Sigmoid colon (tissue), 7 donors: ENCODE measurements around the gene PLEKHG5. TPM values are rescaled to one million over a fixed set of nuclear protein-coding genes. Genes with fewer than 3 reads are reported as not detected.

Source experiments
- DNase-seq: peaks from one replicate; pipeline ENCODE4 v3.0.0-alpha.2; 2019
- H3K27ac ChIP-seq, 4 donors: fragments of 200-600 bp; sonication (generic); one replicate each; pipeline ENCODE4 v1.5.1; 2016 to 2019; ENCODE audit warnings: mild to moderate bottlenecking in 1 of 4
- H3K27me3 ChIP-seq, 3 donors: fragments of 200-600 bp; sonication (generic); one replicate each; pipeline ENCODE4 v1.5.1; 2019; ENCODE audit warnings: mild to moderate bottlenecking in 1 of 3
- H3K36me3 ChIP-seq, 4 donors: fragments of 200-600 bp; sonication (generic); one replicate each; pipeline ENCODE4 v1.5.1; 2016 to 2019
- H3K4me1 ChIP-seq, 4 donors: fragments of 200-600 bp; sonication (generic); one replicate each; pipeline ENCODE4 v1.5.1; 2017 to 2019
- H3K4me3 ChIP-seq, 4 donors: fragments of 200-600 bp; sonication (generic); one replicate each; pipeline ENCODE4 v1.5.1; 2017 to 2019; ENCODE audit warnings: mild to moderate bottlenecking in 2 of 4, moderate library complexity in 1 of 4
- H3K9me3 ChIP-seq, 4 donors: fragments of 200-600 bp in 3 of 4; sonication (generic) in 3 of 4; one replicate each; pipeline versions ENCODE4 v1.5.1 to v1.6.1; 2013 to 2019
- EP300 ChIP-seq, 4 donors: sonication (generic); formaldehyde crosslinking; IDR thresholded peaks; one replicate each; pipeline ENCODE4 v1.6.1; 2017; ENCODE audit warnings: antibody characterized with exemption in 4 of 4
- POLR2A ChIP-seq, 2 donors: fragments of 450-650 bp; IDR thresholded peaks; one replicate each; pipeline ENCODE4 v1.6.1; 2016; ENCODE audit warnings: antibody characterized with exemption in 2 of 2, mild to moderate bottlenecking in 2 of 2, moderate library complexity in 2 of 2
- POLR2AphosphoS5 ChIP-seq, 4 donors: sonication (generic); formaldehyde crosslinking; IDR thresholded peaks; one replicate each; pipeline ENCODE4 v1.6.1; 2017; ENCODE audit warnings: antibody characterized with exemption in 4 of 4
- WGBS, 2 donors: extraction: QIAGEN DNeasy Blood & Tissue Kit; methylation state at CpG; one replicate each; pipeline ENCODE4 v1.1.7; 2013; 5-methylcytosine and 5-hydroxymethylcytosine counted together
- intact Hi-C: fragments of 100-400 bp; cut with DNase I; formaldehyde crosslinking; loops from one replicate; pipeline ENCODE4 v1.15.1; 2023
- polyA plus RNA-seq, 3 donors: library from polyadenylated mRNA; stranded (reverse); fragments of 200-250 nt; gene quantifications; one replicate each; pipeline ENCODE4 v1.2.3, GENCODE V29; 2013
- total RNA-seq, 4 donors: library from RNA; depleted of rRNA; stranded (reverse); fragments of >200 nt; gene quantifications; one replicate each; pipeline ENCODE4 v1.1.0, GENCODE V29; 2016
- TF ChIP-seq, protein P1 (sequence below), 4 experiments: fragments of 450-650 bp in 3 of 4; fragments of 200-600 bp in 1 of 4; IDR thresholded peaks; one replicate each; pipeline ENCODE4 v1.5.1; 2016 to 2019; ENCODE audit warnings: antibody characterized with exemption in 4 of 4, mild to moderate bottlenecking in 3 of 4, moderate library complexity in 2 of 4
- donor health status: healthy with polysubstance abuse.
- donor health status: Bipolar disorder and iron deficiency.
- donor health status: healthy.

The PLEKHG5 gene
- total and polyA plus RNA-seq, 7 donors = 2.5 to 18.8 (median 5.4) TPM

DNA sequence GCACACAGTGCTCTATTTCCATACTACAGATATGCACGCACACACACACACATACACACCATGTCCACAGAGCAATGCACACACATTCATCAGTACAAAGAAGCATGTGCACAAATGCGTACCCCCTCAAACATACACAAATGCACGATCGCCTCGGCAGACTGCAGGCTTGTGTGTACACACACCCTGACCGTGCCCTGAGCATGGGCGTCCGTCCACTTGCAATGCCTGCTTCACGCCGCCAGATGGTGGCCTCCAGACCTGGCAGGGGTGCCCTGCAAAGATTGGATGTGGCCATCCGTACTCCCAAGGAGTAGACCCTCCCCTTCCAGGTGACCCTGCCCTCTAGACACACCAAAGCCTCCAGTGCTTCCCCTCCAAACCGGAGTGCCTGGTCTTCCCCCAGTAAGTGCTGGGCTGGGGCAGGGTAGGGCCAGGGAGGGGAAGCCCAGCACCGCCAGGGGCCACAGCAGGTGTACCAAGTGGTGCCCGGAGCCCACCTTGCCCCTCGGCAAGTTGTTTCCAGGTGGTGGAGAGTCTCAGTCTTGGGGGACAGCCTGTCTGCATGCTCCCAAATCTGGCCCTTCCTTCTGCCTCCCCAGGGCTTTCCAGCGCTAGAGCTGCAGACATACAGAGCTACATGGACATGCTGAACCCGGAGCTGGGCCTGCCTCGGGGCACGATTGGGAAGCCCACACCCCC is 46.3 kb downstream of the PLEKHG5 start:
- Histone ChIP-seq H3K9me3 (no peaks in the 10 kb centered on the region), H3K27ac (no peak overlapping the region), H3K4me3 (no peak overlapping the region), H3K27me3 (peaks cover 38 to 78% (median 55%) of the 10 kb centered on the region in 3 donors), H3K4me1 (peaks cover 0 to 30% (median 26%) of the 10 kb centered on the region in 4 donors), H3K36me3 (no peaks in the 10 kb centered on the region)
- no peak for DNase-seq
- TF ChIP-seq EP300 (IDR thresholded peaks at IDR 0.05) (no peak), POLR2A (IDR thresholded peaks at IDR 0.05) (no peak)
- TF ChIP-seq, protein P1, sequence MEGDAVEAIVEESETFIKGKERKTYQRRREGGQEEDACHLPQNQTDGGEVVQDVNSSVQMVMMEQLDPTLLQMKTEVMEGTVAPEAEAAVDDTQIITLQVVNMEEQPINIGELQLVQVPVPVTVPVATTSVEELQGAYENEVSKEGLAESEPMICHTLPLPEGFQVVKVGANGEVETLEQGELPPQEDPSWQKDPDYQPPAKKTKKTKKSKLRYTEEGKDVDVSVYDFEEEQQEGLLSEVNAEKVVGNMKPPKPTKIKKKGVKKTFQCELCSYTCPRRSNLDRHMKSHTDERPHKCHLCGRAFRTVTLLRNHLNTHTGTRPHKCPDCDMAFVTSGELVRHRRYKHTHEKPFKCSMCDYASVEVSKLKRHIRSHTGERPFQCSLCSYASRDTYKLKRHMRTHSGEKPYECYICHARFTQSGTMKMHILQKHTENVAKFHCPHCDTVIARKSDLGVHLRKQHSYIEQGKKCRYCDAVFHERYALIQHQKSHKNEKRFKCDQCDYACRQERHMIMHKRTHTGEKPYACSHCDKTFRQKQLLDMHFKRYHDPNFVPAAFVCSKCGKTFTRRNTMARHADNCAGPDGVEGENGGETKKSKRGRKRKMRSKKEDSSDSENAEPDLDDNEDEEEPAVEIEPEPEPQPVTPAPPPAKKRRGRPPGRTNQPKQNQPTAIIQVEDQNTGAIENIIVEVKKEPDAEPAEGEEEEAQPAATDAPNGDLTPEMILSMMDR (IDR thresholded peaks at IDR 0.05) = peak in 2 of 4 experiments; percentile 23 to 32
- intact Hi-C loops = no loop called here
- 36 to 54% methylated on average over 19 of the region's 19 CpGs for WGBS, 2 donors

DNA sequence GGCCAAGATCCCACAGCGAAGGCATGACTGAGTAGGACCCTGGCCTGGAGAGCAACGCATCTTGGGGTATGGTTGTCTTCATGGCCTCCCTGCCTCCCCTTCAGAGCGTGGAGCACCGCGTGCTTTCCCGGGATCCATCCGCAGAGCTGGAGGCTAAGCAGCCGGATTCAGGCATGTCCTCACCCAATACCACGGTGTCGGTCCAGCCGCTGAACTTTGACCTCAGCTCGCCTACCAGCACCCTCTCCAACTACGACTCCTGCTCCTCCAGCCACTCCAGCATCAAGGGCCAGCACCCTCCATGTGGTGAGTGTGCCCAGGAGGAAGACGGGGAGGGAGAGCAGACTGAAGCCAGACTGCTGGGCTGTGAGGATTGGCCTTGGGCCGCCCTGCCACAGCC is 47.1 kb downstream of the PLEKHG5 start:
- H3K4me3 ChIP-seq = no peak overlapping the region
- peaks cover 34 to 78% (median 56%) of the 10 kb centered on the region in 3 donors for H3K27me3 ChIP-seq
- peaks cover 0 to 33% (median 27%) of the 10 kb centered on the region in 4 donors for H3K4me1 ChIP-seq
- DNase-seq = no peak
- TF ChIP-seq POLR2A (IDR thresholded peaks at IDR 0.05) = no peak
- TF ChIP-seq, protein P1 (IDR thresholded peaks at IDR 0.05) = no peak
- TF ChIP-seq POLR2AphosphoS5 (IDR thresholded peaks at IDR 0.05) = no peak
- no peak for TF ChIP-seq EP300 (IDR thresholded peaks at IDR 0.05)
- intact Hi-C loops = no loop called here
- WGBS, 2 donors = 83 to 92% methylated on average over 15 of the region's 15 CpGs
- H3K9me3 ChIP-seq = no peaks in the 10 kb centered on the region
- no peaks in the 10 kb centered on the region for H3K36me3 ChIP-seq
- H3K27ac ChIP-seq = no peak overlapping the region

DNA sequence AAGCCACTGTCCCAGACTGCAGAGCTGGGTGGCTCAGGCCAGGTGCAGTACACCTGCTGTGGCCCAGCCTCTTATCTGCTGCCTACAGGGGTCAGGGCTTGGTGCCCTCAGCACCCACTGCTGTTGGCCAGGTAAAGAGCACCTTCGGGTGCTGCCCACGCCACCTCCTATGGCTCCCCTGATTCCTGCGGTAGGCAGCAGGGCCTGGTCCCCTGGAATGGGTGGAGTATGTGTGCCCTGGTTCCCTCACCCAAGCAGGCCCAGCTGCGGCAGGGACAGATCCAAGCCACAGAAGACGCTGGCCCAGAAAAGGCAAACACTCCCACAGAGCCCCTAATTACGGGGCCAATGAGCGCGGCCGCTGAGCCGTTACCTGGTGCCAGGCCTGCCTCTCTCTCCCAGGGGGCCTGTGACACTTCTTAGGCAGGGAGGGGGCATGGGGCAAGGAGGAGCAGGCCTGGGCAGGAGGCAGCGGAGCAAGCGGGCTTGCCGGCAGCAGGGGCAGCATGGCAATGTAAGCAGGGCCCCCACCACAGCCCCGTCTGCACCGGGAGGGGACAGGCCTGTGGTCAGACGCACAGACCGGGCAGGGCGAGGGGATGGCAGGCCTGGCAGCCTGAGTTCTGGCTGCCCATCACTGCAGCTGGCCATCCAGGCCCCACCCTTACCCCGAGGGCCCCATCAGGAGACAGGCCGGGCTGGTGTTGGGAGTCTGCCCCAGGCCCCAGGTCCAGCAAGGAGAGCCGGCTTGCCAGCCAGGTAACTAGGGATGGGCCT is 47.9 kb downstream of the PLEKHG5 start:
- TF ChIP-seq EP300 (IDR thresholded peaks at IDR 0.05) (no peak), POLR2AphosphoS5 (IDR thresholded peaks at IDR 0.05) (no peak), POLR2A (IDR thresholded peaks at IDR 0.05) (no peak)
- TF ChIP-seq, protein P1 (IDR thresholded peaks at IDR 0.05) = no peak
- no peak overlapping the region for H3K27ac ChIP-seq
- 87 to 90% methylated on average over 21 of the region's 21 CpGs for WGBS, 2 donors
- no peak for DNase-seq
- H3K36me3 ChIP-seq = no peaks in the 10 kb centered on the region
- H3K9me3 ChIP-seq = no peaks in the 10 kb centered on the region
- intact Hi-C loops = no loop called here
- H3K4me1 ChIP-seq = peaks cover 0 to 25% (median 24%) of the 10 kb centered on the region in 4 donors
- H3K27me3 ChIP-seq = peaks cover 27 to 77% (median 55%) of the 10 kb centered on the region in 3 donors
- no peak overlapping the region for H3K4me3 ChIP-seq

DNA sequence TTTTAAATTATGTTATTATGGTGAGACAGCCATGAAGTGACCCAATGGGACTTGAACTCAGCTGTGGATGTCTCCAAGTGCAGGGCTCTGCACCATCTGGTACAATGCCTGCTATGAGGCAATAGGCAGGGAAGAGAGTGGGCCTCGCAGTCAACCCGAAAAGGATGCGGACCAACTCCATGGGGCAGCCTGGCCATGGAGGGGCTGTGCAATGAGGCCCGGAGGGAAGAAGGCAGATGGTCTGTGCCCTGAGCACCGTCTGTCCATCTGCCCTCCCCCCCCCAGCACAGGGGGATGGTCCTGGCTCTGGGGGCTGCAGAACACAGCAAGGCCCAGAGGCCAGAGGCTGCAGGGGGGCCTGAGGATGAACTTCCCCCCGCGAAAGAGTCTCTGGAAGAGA is 49.9 kb downstream of the PLEKHG5 start:
- Histone ChIP-seq H3K4me1 (peaks cover 0 to 9% (median 8%) of the 10 kb centered on the region in 4 donors), H3K4me3 (no peak overlapping the region), H3K9me3 (no peaks in the 10 kb centered on the region), H3K27ac (no peak overlapping the region), H3K36me3 (no peaks in the 10 kb centered on the region), H3K27me3 (peaks cover 10 to 76% (median 52%) of the 10 kb centered on the region in 3 donors)
- TF ChIP-seq, protein P1 (IDR thresholded peaks at IDR 0.05) = no peak
- TF ChIP-seq POLR2A (IDR thresholded peaks at IDR 0.05) (no peak), EP300 (IDR thresholded peaks at IDR 0.05) (no peak), POLR2AphosphoS5 (IDR thresholded peaks at IDR 0.05) (no peak)
- WGBS, 2 donors = 84 to 90% methylated on average over 7 of the region's 7 CpGs
- intact Hi-C loops = no loop called here
- no peak for DNase-seq
